Activated CD4-positive, alpha-beta T cell treated with anti-CD3 and anti-CD28 coated beads, Interleukin-2, amount 10 ng/mL, durations not matched to agents 24 days and 14 days (primary cell): ENCODE data around the gene RPS15A. TPM values are rescaled to one million over a fixed set of nuclear protein-coding genes. Genes with fewer than 3 reads are reported as not detected.

Experiments
- DNase-seq: peaks from one replicate; pipeline ENCODE4 v3.0.0; 2022
- H3K27ac Mint-ChIP-seq: one replicate; pipeline ENCODE4 v1.8.0; 2022; ENCODE audit warnings: mild to moderate bottlenecking, mixed read lengths
- H3K27me3 Mint-ChIP-seq: one replicate; pipeline ENCODE4 v1.8.0; 2022; ENCODE audit warnings: mixed read lengths
- H3K36me3 Mint-ChIP-seq: one replicate; pipeline ENCODE4 v1.8.0; 2022; ENCODE audit warnings: low read depth, mild to moderate bottlenecking, mixed read lengths
- H3K4me1 Mint-ChIP-seq: one replicate; pipeline ENCODE4 v1.8.0; 2021; ENCODE audit warnings: mixed read lengths
- H3K4me3 Mint-ChIP-seq: one replicate; pipeline ENCODE4 v1.8.0; 2022; ENCODE audit warnings: mild to moderate bottlenecking, moderate library complexity, mixed read lengths
- H3K9me3 Mint-ChIP-seq: one replicate; pipeline ENCODE4 v1.8.0; 2021; ENCODE audit warnings: mixed read lengths
- intact Hi-C: fragments of 100-400 bp; cut with micrococcal nuclease; formaldehyde crosslinking; loops from one replicate; pipeline ENCODE4 v1.15.1; 2023
- total RNA-seq: library from RNA; stranded (reverse); gene quantifications from 2 replicates; pipeline ENCODE4 v1.2.3, GENCODE V29; 2022

Gene RPS15A
- 1,857 and 1,884 TPM in 2 replicates for total RNA-seq

GRCh38 chr16:18789850-18790706, at the start of gene RPS15A:
RPS15A (minus strand) TSS chr16:18790334; CDS start chr16:18789113, 1,221 bp downstream.
- peaks cover 80% of the 10 kb centered on the region for H3K36me3 Mint-ChIP-seq
- H3K27ac Mint-ChIP-seq = peak within 1 kb of the TSS; percentile 97
- peak; percentile 98 for DNase-seq
- peaks cover 7% of the 10 kb centered on the region for H3K9me3 Mint-ChIP-seq
- intact Hi-C loops = loop anchor here (1.0 to 2.0 kb wide), 2 partner anchors 11 to 137 kb away; partner anchors contain the start of genes ARL6IP1 and SMG1
- H3K4me1 Mint-ChIP-seq = peaks cover 44% of the 10 kb centered on the region
- H3K27me3 Mint-ChIP-seq = peaks cover 2% of the 10 kb centered on the region
- H3K4me3 Mint-ChIP-seq = peak within 1 kb of the TSS; percentile 99

- Mint-ChIP-seq H3K4me1 (peaks cover 17% of the 10 kb centered on the region), H3K4me3 (no peak overlapping the region), H3K9me3 (no peaks in the 10 kb centered on the region), H3K27me3 (no peaks in the 10 kb centered on the region), H3K36me3 (peaks cover 77% of the 10 kb centered on the region), H3K27ac (no peak overlapping the region)
- no peak for DNase-seq
- intact Hi-C loops = loop anchor here (5.0 kb wide), 1 partner anchor 37 kb away; the partner anchor contains the start of gene ARL6IP1
Measured at GRCh38 chr16:18839555-18839954, 49.4 kb upstream of the RPS15A start.

GRCh38 chr16:18836702-18837101, 46.6 kb upstream of the RPS15A start:
- Mint-ChIP-seq H3K36me3 (peaks cover 74% of the 10 kb centered on the region), H3K4me1 (peaks cover 17% of the 10 kb centered on the region), H3K27ac (peak overlapping the region; percentile 72), H3K27me3 (no peaks in the 10 kb centered on the region), H3K4me3 (no peak overlapping the region), H3K9me3 (no peaks in the 10 kb centered on the region)
- intact Hi-C loops = loop anchor here (2.0 to 5.0 kb wide), 2 partner anchors 16 to 34 kb away; partner anchors contain the start of gene ARL6IP1
- no peak for DNase-seq

GRCh38 chr16:18834864-18835263, 44.7 kb upstream of the RPS15A start:
- Mint-ChIP-seq H3K27me3 (no peaks in the 10 kb centered on the region), H3K27ac (peak overlapping the region; percentile 61), H3K4me1 (peaks cover 17% of the 10 kb centered on the region), H3K36me3 (peaks cover 69% of the 10 kb centered on the region), H3K9me3 (no peaks in the 10 kb centered on the region), H3K4me3 (no peak overlapping the region)
- no peak for DNase-seq
- intact Hi-C loops = loop anchor here (5.0 kb wide), 1 partner anchor 33 kb away; the partner anchor contains the start of gene ARL6IP1

GRCh38 chr16:18833707-18834505, 43.8 kb upstream of the RPS15A start:
- no peaks in the 10 kb centered on the region for H3K27me3 Mint-ChIP-seq
- no peak for DNase-seq
- peaks cover 71% of the 10 kb centered on the region for H3K36me3 Mint-ChIP-seq
- H3K9me3 Mint-ChIP-seq = no peaks in the 10 kb centered on the region
- intact Hi-C loops = no loop called here
- H3K27ac Mint-ChIP-seq = no peak overlapping the region
- H3K4me3 Mint-ChIP-seq = no peak overlapping the region
- peaks cover 14% of the 10 kb centered on the region for H3K4me1 Mint-ChIP-seq

- peaks cover 71% of the 10 kb centered on the region for H3K36me3 Mint-ChIP-seq
- no peak overlapping the region for H3K4me3 Mint-ChIP-seq
- no peak for DNase-seq
- H3K4me1 Mint-ChIP-seq = peaks cover 12% of the 10 kb centered on the region
- H3K27me3 Mint-ChIP-seq = no peaks in the 10 kb centered on the region
- intact Hi-C loops = no loop called here
- no peaks in the 10 kb centered on the region for H3K9me3 Mint-ChIP-seq
- no peak overlapping the region for H3K27ac Mint-ChIP-seq
Measured at GRCh38 chr16:18832613-18833012, 42.5 kb upstream of the RPS15A start.

GRCh38 chr16:18832006-18832405, 41.9 kb upstream of the RPS15A start:
- Mint-ChIP-seq H3K4me1 (peaks cover 8% of the 10 kb centered on the region), H3K9me3 (no peaks in the 10 kb centered on the region), H3K4me3 (no peak overlapping the region), H3K27me3 (no peaks in the 10 kb centered on the region), H3K27ac (no peak overlapping the region), H3K36me3 (peaks cover 69% of the 10 kb centered on the region)
- no peak for DNase-seq
- intact Hi-C loops = no loop called here

- Mint-ChIP-seq H3K9me3 (no peaks in the 10 kb centered on the region), H3K27me3 (no peaks in the 10 kb centered on the region), H3K4me1 (peaks cover 4% of the 10 kb centered on the region), H3K36me3 (peaks cover 48% of the 10 kb centered on the region), H3K27ac (peak overlapping the region; percentile 47), H3K4me3 (no peak overlapping the region)
- DNase-seq = no peak
- intact Hi-C loops = no loop called here
Measured at GRCh38 chr16:18829251-18829650, 39.1 kb upstream of the RPS15A start.

- H3K27me3 Mint-ChIP-seq = no peaks in the 10 kb centered on the region
- no peak overlapping the region for H3K27ac Mint-ChIP-seq
- peaks cover 4% of the 10 kb centered on the region for H3K4me1 Mint-ChIP-seq
- no peak for DNase-seq
- no peak overlapping the region for H3K4me3 Mint-ChIP-seq
- intact Hi-C loops = no loop called here
- H3K9me3 Mint-ChIP-seq = no peaks in the 10 kb centered on the region
- H3K36me3 Mint-ChIP-seq = peaks cover 40% of the 10 kb centered on the region
Measured at GRCh38 chr16:18827890-18828289, 37.8 kb upstream of the RPS15A start.

- Mint-ChIP-seq H3K27me3 (no peaks in the 10 kb centered on the region), H3K27ac (no peak overlapping the region), H3K4me1 (peaks cover 12% of the 10 kb centered on the region), H3K4me3 (no peak overlapping the region), H3K36me3 (peaks cover 57% of the 10 kb centered on the region), H3K9me3 (no peaks in the 10 kb centered on the region)
- DNase-seq = no peak
- intact Hi-C loops = no loop called here
Measured at GRCh38 chr16:18816286-18816685, 26.2 kb upstream of the RPS15A start.

- no peak for DNase-seq
- intact Hi-C loops = no loop called here
- Mint-ChIP-seq H3K36me3 (peaks cover 66% of the 10 kb centered on the region), H3K4me1 (no peaks in the 10 kb centered on the region), H3K4me3 (no peak overlapping the region), H3K9me3 (no peaks in the 10 kb centered on the region), H3K27ac (no peak overlapping the region), H3K27me3 (no peaks in the 10 kb centered on the region)
Measured at GRCh38 chr16:18811925-18812324, 21.8 kb upstream of the RPS15A start.

GRCh38 chr16:18809165-18809564, 19.0 kb upstream of the RPS15A start:
- H3K36me3 Mint-ChIP-seq = peaks cover 61% of the 10 kb centered on the region

GRCh38 chr16:18805257-18805773, 15.2 kb upstream of the RPS15A start:
- Mint-ChIP-seq H3K36me3 (peaks cover 53% of the 10 kb centered on the region), H3K4me3 (no peak overlapping the region)
- intact Hi-C loops = no loop called here

More at GRCh38 chr16:18809165-18809564, 19.0 kb upstream of the RPS15A start:
- intact Hi-C loops = no loop called here
- peaks cover 18% of the 10 kb centered on the region for H3K4me1 Mint-ChIP-seq
- H3K9me3 Mint-ChIP-seq = no peaks in the 10 kb centered on the region
- no peak overlapping the region for H3K4me3 Mint-ChIP-seq
- no peaks in the 10 kb centered on the region for H3K27me3 Mint-ChIP-seq
- peak; percentile 49 for DNase-seq
- H3K27ac Mint-ChIP-seq = no peak overlapping the region

More at GRCh38 chr16:18805257-18805773, 15.2 kb upstream of the RPS15A start:
- Mint-ChIP-seq H3K27me3 (no peaks in the 10 kb centered on the region), H3K27ac (peak overlapping the region; percentile 91), H3K4me1 (peaks cover 39% of the 10 kb centered on the region), H3K9me3 (no peaks in the 10 kb centered on the region)
- no peak for DNase-seq
